Cardiac fibroblast (primary cell): ENCODE data around the gene C2CD2.

Source experiments
- DNase-seq, 2 donors: peaks; one replicate each; pipeline versions ENCODE4 v3.0.0 to v3.0.0-alpha.2; 2010; ENCODE audit warnings: low read depth in 2 of 2
- H3K4me3 ChIP-seq, 2 donors: replicated peaks in 1 of 2; 1 replicate in 1 of 2; 2 replicates in 1 of 2; pipeline ENCODE4 v1.5.1; 2011; ENCODE audit warnings: low read depth in 2 of 2, low read length in 2 of 2, mild to moderate bottlenecking in 2 of 2, moderate library complexity in 1 of 2
- CTCF ChIP-seq: IDR thresholded peaks from one replicate; pipeline ENCODE4 v1.5.1; 2011; ENCODE audit warnings: low read depth, mild to moderate bottlenecking, low read length, inconsistent platforms

The C2CD2 gene

GRCh38 chr21:41898998-41899397 lies 54.8 kb downstream of the C2CD2 start:
- no peak overlapping the region for H3K4me3 ChIP-seq
- DNase-seq: no peak
- no peak for TF ChIP-seq CTCF

GRCh38 chr21:41897700-41898099 lies 56.1 kb downstream of the C2CD2 start:
- DNase-seq: no peak
- H3K4me3 ChIP-seq: no peak overlapping the region
- no peak for TF ChIP-seq CTCF

- no peak overlapping the region for H3K4me3 ChIP-seq
- no peak for DNase-seq
- no peak for TF ChIP-seq CTCF
Observed at GRCh38 chr21:41897047-41897669, 56.7 kb downstream of the C2CD2 start.

- TF ChIP-seq CTCF: no peak
- DNase-seq: peak in 1 of 2 donors; percentile 44
- H3K4me3 ChIP-seq: no peak overlapping the region
Observed at GRCh38 chr21:41895643-41896493, 58.0 kb downstream of the C2CD2 start.

GRCh38 chr21:41894922-41895557 lies 58.8 kb downstream of the C2CD2 start:
- no peak overlapping the region for H3K4me3 ChIP-seq
- peak; percentile 57 to 76 for DNase-seq
- no peak for TF ChIP-seq CTCF

- no peak for TF ChIP-seq CTCF
- H3K4me3 ChIP-seq: no peak overlapping the region
- DNase-seq: no peak
Observed at GRCh38 chr21:41894511-41894910, 59.3 kb downstream of the C2CD2 start.
